GM18868 (cell line): ENCODE measurements around the gene NHSL2.

Source experiments
- ATAC-seq: cut with Tn5 transposase; IDR thresholded peaks from one replicate; pipeline ENCODE4 v1.9.1; 2021; ENCODE audit warnings: mild to moderate bottlenecking, moderate library complexity; ENCODE audit not compliant: unreplicated experiment

Gene NHSL2

DNA sequence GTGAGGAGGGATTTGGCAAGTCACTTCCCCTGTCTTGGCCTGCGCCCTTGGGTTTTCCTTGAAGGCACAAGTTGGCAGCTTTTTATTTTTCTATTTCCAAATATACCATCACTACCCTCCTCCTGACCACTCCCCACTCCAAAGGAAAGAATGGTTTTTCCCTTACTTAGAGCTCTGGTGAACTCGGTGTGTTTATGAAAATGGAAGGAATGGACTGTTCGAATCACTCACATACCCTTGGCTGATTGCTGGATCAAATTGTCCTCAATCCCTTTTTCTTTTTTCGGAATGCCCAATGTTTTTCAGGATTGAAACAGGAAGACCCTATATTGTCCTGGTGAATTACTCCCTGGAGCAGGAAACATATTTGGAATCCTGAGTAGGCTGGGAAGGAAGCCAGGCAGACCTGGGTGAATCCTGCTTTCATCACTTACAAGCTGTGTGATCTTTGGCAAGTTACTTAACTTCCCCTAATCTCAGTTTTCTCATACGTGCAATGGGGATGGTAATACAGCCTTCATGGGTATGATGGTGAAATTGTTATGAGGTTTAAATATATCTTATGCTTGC lies 150.4 kb downstream of the NHSL2 start:
- ATAC-seq, result no peak

DNA sequence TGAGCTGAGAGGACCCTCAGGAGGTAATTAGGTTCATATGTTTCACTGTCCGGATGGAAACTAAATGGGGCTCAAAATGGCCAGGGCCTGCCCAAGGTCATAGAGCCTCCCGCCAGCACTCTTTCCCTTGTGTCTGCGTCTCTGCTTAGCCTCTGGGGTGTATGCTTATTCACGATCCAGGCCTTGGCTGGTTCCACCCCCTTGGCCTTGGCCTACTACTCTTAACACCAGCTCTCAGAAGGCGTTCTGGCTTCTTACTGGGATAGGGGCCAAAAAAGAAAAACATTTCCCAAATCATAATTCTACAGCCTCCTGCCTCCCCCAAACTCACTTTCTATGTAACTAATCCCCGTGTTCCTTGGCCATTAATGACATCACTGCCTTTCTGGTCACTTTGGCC lies 152.3 kb downstream of the NHSL2 start:
- ATAC-seq, result no peak

DNA sequence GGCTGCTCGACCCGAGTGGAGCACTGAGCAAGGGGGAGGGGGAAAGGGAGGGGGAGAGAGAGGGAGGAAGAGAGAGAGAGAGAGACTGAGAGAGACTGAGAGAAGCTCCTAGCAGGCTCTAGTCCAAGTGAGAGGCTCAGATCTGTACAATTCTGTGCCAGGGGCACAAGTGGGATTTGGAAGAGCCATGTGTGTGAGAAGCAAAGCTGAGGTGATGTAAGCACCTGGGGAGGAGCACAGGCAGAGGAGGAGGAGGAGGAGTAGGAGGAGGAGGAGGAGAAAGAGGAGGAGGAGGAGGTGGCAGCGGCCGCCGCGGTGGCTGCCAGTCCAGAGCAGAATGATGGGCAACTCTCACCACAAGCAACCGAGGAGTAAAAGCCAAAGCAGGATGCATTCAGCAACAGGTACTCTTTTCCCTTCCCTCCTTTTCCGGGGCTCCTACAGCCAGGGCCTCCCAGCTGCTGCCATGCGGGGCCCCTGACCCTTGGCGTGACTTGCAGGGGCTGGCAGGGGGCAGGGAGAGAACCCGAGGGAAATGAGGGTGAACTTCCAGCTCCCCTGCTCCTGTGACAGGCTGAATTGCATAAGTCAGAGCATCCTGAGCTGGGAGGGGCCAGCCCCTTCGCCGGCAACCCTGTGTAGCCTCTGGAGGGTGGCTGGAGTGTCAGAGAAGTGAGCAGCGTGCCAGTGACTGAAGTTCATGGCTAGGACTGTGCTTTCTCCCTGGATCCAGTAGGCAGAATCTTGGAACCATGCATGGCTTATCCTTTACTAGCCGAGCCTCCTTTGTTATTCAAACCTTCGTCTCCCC lies 158.9 kb downstream of the NHSL2 start:
- no peak for ATAC-seq

DNA sequence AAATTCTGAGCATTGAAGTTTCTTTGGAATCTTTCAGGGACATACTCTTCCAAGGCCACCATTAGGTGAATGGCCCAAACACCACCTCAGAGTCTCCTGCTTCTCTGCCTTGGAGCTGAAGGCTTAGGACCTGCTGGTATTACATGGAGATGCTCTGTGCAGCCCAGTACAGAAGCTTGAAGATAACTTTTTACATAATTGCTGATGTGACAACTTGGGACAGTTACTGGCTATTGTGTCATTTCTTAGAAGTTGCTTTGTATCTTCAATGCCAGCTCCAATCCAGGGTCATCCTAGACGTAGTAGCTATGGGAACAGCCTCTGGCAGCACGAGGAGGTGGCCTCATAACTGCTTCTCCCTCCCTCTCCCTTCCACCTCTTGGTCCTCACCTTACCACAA lies 160.6 kb downstream of the NHSL2 start:
- no peak for ATAC-seq

DNA sequence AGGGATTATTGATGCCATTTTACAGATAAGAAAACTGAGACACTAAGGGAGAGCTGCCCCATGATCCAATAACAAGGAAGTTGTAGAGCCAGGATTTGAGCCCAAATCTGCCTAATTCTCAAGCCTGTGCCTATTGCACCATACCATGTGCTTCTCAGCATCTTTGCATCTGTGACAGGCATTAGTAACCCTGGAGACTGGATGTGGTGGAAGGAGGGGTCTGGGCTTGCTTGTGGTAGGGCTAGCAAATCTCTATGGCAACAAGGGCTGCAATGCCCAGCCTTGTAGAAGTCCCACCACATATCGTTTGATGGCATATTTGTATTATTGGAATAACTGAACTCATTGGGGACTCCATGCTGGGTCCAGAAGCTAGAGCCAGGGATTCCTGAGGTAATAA lies 163.0 kb downstream of the NHSL2 start:
- no peak for ATAC-seq

DNA sequence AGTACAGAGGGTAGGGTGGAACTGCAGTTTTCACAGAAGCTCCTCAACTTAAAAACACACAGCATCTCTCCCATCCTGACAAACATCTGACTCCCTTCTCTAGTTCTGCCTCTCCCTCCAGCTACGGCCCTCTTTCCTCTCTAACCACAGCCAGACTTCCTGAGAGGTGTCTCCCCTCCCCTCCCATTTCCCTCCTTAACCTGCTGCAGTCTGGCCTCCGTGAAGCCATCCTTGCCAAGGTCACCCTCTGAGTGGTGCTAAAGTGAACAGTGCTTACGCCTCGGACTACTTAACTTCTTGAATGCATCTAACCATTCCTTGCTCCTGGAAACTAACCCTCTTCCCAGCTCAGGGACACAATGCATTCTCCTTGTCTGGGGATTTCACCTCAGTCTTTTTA lies 167.8 kb downstream of the NHSL2 start:
- no peak for ATAC-seq

DNA sequence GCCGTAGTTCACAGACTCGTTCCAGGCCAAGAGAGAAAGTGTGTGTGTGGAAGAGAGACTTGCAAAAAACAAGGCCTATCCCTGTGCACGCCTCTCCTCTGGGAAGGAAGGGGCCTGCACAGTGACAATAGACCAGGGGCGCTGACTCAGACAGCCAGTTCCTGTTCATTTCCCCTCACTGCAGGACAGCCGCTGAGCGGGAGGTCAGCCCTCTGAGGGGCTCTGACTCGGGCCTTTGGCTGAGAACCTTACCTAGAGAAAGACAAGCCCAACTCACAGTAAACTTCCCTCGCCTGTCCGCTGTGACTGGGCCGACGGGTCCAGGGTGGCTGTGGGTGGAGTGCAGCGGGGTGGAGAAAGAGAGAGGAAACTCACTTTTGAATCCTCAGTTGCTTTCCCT lies 169.0 kb downstream of the NHSL2 start:
- ATAC-seq, result no peak

DNA sequence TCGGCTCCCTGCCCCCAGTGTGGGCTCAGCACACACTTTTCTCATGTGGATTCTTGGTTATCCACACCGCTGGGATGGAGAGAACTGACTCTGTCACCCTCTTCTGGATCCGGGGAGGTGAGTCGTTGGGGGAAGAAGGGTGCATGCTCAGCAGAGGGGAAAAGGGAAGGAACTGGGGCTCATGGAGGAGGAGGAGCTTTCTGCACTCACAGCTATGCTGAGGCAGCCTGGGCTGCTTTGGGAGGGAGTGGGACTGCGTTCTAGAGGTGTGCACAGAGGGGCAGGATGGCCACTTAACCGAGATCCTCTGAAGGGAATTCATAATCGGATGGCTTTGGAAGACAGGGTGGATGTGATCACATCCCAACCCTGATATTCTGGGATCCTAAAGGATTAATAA lies 169.5 kb downstream of the NHSL2 start:
- ATAC-seq, result no peak

DNA sequence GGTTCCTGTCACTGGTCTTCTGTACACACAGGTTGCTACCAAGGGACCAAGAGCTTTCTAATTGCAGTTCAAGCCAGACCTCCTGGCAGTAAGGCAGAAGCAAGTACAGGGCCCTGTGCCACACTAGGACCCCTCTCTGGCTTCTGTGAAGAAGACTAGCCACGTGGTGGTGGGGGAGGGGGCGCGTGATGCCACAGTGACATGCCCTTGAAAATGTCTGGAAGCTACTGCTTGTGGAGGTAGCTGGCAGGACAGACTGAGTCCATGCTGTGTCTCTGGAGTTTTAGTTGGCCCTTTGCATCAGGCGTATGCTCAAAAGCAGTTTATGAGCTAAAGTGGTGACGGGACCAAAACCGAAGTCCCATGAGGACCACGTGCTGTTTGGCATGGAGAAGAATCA lies 170.2 kb downstream of the NHSL2 start:
- no peak for ATAC-seq

DNA sequence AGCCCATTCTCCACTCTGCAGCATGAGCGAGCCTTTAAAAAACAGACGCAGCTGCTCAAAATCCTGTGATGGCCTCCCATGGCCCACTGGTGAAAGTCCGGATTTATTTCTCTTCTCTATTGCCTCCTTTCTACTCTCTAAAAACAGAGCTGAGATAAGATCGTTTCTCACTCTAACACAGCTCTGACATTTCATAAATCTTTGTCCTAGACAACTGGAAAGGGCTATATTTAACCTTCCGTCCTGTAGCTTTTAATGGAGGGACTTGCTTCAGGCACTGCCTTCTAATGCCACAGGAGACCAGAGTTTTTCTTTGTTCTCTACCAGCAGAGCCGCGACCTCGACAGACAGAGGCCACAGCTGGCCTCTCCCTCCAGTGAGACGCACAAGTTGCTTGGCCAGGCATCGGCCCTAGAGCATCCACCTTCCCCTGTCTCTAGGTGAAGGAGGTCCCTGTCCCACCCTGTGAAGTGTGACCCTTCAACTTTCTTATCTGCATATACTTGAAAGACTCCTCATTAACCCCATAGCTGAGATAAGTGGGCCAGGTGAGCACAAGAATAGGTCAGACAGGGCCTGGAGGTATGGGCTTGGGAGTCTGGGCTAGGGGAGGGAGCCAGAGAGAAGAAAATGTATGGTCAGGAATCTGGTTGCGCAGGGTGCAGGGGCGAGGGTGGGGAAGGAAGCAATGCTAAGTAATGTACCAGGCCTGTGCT lies 171.1 kb downstream of the NHSL2 start:
- ATAC-seq, result no peak

DNA sequence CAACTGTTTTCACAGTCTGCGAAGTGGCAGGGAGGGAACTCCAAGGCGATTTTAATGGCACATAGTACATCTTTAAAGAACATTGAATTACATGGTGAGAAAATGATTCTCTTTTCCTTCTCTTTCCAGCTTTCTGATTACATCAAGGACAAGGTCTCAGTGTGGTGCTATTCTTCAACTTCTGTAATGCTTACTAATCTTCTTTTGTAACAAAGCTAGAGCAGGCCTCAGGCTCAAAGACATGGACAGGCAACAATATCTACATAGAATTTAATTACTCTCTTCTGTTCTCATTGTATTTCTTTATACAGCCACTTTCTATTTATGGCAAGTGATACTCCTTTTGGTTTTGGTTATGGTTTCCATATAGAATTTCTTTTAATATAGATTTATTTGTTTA lies 172.6 kb downstream of the NHSL2 start:
- no peak for ATAC-seq

DNA sequence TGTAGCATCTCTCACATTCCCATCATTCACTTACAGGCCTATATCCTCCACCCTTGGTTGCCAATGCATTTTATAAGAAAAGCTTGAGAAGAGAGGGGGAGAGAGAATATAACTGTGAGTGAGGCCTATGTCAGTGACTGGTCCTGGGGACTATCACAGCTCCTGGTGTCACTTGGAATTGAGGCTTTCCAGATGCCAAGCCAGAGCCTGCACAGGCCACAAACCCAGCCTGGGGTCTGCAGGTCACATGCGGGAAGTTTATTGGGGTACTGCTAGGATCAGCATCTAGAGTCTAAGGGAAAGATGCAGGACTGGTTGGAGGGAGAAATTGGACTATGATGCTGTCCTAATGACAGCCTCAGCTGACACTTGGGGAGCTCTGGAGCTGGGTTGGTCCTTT lies 173.5 kb downstream of the NHSL2 start:
- no peak for ATAC-seq

DNA sequence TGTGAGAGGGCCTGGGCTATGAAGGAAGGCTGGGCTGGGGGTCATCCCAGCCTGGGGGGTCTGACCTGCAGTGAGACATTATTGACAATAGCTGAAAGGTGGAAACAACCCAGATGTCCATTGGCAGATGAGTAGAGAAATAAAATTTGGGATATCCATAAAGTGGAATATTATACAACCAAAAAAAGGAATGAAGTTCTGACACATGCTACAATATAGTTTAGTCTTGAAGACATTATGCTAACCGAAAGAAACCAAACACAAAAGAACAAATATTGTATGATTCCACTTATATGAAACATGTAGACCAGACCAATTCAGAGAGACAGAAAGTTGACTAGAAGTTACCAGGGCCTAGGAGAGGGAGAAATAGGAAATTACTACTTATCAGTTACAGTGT lies 176.3 kb downstream of the NHSL2 start:
- ATAC-seq, result no peak

DNA sequence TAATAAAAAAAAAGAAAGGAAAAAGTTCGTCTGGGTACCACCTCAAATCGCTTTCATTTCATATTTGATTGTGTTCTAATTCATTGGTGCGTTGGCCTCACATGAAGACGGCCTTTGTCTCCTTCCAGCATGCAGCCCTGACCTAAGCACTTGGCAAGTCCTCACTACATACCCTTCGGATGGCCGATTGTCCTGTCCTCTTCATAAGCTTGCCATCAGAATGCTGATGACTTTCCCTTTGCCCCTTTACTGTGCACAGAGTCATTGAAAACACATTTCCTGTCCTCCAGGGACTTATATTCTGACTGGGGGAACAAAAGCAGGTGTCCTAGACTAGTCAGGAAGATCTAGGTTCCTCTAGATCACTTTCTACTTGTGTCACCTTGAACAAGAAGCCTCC lies 178.1 kb downstream of the NHSL2 start:
- no peak for ATAC-seq

DNA sequence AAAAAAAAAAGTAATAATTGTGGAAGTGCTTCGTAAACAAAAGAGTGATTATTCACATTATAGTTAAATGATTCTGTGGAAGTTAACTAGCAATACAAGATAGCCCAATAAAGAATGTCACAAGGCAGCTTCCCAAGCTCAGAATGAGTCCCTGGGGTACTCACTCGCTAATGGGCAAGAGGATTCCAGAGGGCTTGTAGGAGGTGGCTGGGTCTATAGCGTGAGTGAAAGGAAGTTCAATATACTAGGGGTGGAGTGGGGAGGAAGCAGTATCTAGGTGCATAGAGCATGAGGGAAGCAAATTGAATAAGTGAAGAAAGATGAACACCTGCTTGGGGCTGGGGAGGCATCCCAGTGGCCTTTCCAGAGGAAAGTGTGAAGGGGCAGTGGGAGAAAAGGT lies 178.6 kb downstream of the NHSL2 start:
- ATAC-seq, result no peak

DNA sequence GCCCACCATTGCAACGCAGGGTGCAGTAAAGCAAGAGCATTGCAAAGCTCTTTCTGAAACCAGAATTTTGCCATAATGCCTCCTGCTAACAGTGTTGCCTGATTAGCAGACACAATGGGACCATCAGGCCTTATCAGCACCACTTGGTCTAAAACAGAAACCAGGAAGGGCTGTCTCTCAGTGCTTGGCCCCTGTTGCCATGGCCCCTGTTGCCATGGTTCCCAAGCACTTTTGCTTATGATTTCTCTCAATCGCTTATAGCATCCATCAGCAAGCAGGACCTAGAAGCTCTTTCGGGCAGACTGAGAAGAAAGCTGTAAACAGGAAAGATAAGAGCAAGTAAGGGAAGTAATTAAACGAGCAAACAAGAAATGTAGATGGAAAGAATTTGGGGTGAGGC lies 184.2 kb downstream of the NHSL2 start:
- peak; percentile 98 for ATAC-seq

DNA sequence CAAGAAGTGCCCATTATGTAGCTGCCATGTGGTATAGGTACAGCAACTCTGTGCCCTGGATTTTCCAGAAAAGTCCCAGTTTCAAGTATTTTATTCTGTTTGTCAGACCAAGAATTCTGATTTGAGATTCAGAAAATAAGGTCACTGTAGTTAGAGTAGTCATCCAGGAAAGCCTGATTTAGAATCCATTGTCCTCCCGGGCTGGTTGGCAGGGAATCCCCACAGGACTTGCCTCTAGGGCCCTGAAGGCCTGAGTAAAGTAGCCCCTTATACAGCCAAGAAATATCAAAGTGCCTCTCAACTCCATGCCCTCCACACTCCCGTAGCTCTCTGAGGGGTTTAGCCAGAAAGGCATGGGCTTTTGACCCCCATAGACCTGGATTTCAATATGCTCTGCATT lies 184.7 kb downstream of the NHSL2 start:
- ATAC-seq, result no peak

DNA sequence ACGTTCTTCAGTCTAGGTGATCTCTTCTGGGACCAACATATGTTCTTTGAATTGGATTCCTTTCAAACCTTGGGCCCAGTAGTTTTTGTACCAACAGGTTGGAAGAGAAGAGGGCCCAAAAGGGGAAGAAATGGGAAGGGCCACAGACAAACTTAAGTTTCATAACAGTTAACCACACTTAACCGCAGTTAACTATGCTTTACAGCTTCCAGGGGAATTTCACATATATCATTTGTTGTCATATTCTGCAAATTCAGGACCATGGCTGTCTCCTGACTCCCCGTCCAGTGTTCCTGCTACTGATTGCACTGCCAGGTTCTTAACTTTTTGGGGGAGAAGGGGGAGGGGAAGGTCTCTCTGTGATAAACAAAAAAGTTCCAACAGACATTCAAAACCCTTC lies 186.5 kb downstream of the NHSL2 start:
- no peak for ATAC-seq

DNA sequence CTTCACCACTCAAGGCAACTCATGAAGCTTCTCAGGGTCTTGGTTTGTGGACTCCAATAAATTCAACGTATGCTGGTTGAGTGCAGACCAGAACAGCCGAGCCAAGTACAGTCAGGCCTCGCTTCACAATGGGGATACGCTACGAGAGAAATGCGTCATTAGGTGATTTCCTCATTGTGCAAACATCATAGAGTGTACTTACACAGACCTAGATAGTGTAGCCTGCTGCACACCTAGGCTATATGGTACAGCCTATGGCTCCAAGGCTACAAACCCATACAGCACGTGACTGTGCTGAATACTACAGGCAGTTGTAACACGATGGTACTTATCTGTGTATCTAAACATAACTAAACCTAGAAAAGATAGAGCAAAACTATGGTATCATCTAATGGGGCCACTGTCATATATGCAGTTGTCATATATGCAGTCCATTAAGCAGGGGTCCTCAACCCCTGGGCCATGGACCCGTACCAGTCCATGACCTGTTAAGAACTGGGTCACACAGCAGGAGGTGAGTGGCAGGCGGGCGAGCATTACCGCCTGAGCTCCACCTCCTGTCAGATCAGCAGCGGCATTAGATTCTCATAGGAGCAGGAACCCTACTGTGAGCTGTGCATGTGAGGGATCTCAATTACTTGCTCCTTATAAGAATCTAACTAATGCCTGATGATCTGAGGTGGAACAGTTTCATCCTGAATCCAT lies 189.6 kb downstream of the NHSL2 start:
- ATAC-seq, result peak; percentile 50

DNA sequence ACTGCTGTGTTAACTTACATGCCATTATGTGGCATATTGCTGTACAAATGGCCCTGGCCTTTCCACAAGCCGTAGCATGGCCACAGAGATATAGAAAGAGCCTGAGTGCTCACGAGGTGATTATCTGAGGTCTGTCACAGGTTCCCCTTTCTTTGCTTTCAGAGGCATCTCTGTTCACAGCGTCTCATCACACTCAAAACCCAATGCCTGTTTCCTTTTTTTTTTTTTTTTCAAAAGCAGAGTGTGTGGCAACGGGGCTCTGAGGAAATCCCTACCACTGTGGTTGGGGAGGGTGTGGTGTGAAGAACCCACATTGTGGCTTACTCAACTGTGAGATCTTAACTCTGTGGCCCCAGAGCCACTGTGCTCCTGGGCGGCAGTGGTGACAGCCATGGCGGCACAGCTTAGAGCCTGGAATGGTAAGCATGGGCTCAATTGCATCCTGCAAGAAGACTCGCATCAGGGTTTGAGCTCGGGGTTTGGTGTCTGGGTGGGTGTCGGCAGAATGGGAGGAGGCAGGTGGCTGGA lies 190.2 kb downstream of the NHSL2 start:
- ATAC-seq, result peak; percentile 78

DNA sequence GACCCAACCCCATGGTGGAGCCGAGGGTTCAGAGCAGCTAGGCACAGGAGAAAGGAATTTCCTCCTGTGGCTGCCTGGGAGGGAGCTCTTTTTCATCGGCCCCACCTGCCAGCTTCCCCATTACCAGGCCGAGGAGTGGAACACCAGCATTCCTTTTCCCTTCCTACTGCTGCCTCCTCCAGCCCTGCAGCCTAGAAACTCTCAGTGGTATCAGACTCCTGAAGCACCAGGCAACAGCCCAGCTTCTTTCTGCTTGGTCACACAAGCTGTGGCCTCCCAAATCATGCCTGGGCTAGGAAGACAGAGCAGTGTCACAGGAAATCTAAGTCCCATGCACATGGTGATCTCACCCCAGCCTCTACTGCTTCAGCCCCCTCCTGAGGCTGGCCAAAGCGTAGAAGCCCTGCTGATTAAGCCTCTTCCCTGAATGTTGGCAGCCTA lies 191.0 kb downstream of the NHSL2 start:
- no peak for ATAC-seq
